HepG2 (cell line): ENCODE results near the gene TMTC4. TPM values are rescaled to one million over a fixed set of nuclear protein-coding genes. Genes with fewer than 3 reads are reported as not detected.
A peak's percentile ranks its signal among the peaks of the same experiment; 100 is the strongest.

Source experiments
- CTCF ChIP-seq: sonication (generic); formaldehyde crosslinking; IDR thresholded peaks from 2 replicates; pipeline ENCODE4 v1.5.0; 2020; ENCODE audit warnings: mild to moderate bottlenecking, missing genetic modification reagents, moderate library complexity
- IRX3 ChIP-seq: sonication (generic); formaldehyde crosslinking; IDR thresholded peaks from 2 replicates; pipeline ENCODE4 v1.8.1; 2023; ENCODE audit warnings: mild to moderate bottlenecking, low read depth, missing genetic modification reagents, borderline replicate concordance
- NFYC ChIP-seq: IDR thresholded peaks from 2 replicates; pipeline ENCODE4 v1.6.1; 2016; ENCODE audit warnings: missing genetic modification reagents, missing compliant biosample characterization
- ZBTB44 ChIP-seq: sonication (generic); formaldehyde crosslinking; IDR thresholded peaks from 2 replicates; pipeline ENCODE4 v1.4.0; 2020; ENCODE audit warnings: missing genetic modification reagents
- ZFP91 ChIP-seq: sonication (generic); formaldehyde crosslinking; IDR thresholded peaks from 2 replicates; pipeline ENCODE4 v1.9.0; 2022; ENCODE audit warnings: missing genetic modification reagents, mild to moderate bottlenecking, borderline replicate concordance
- ZNF276 ChIP-seq: sonication (generic); formaldehyde crosslinking; IDR thresholded peaks from 2 replicates; pipeline ENCODE4 v1.4.0; 2020; ENCODE audit warnings: mild to moderate bottlenecking, low read depth, missing genetic modification reagents
- ZNF737 ChIP-seq: sonication (generic); formaldehyde crosslinking; IDR thresholded peaks from 2 replicates; pipeline ENCODE4 v1.5.0; 2020; ENCODE audit warnings: missing genetic modification reagents, mild to moderate bottlenecking, borderline replicate concordance
- polyA plus RNA-seq, 8 experiments: library from polyadenylated mRNA; depleted of rRNA in 3 of 8; stranded (reverse) in 7 of 8; unstranded in 1 of 8; fragments of >200 nt; fragmentation: Illumina TruSeq in 4 of 8; extraction: Trizol in 4 of 8; gene quantifications; 2 replicates each; pipeline versions ENCODE4 v1.2.1 to v1.2.3, GENCODE V29; 2011 to 2016; ENCODE audit warnings: low read depth in 4 of 8, missing spikeins in 1 of 8, mixed read lengths in 1 of 8; ENCODE audit not compliant: insufficient read depth in 1 of 8
- total RNA-seq, 5 experiments: library from RNA; depleted of rRNA; stranded (reverse); fragments of >200 nt; fragmentation: Illumina TruSeq; extraction: Trizol; gene quantifications; 2 replicates each; pipeline ENCODE4 v1.2.3, GENCODE V29; 2016; ENCODE audit warnings: low read depth in 1 of 5

TMTC4 gene
- total and polyA plus RNA-seq, 2 of the 13 experiments (the other 11 are each of a cell fraction or from before 2014, with no cell fraction given): 16.0 to 22.6 TPM

GRCh38 chr13:100646030-100646673 lies 28.4 kb downstream of the TMTC4 start (continued):
- TF ChIP-seq ZNF276 (CRISPR knock-in tag): no peak
- TF ChIP-seq ZFP91 (CRISPR knock-in tag): no peak
- TF ChIP-seq NFYC (CRISPR knock-in tag): no peak
- no peak for TF ChIP-seq ZNF737 (CRISPR knock-in tag)
- peak; percentile 53 for TF ChIP-seq CTCF (CRISPR knock-in tag)
- TF ChIP-seq ZBTB44 (CRISPR knock-in tag): no peak
- no peak for TF ChIP-seq IRX3 (CRISPR knock-in tag)
